Stimulated activated naive CD4-positive, alpha-beta T cell (primary cell): ENCODE data around the gene TRPM8.
A peak's percentile ranks its signal among the peaks of the same experiment; 100 is the strongest.

Experiments
- DNase-seq, 6 experiments: peaks; one replicate each; lab custom pipeline; 2025; lab: John Stamatoyannopoulos, UW

Gene TRPM8

DNA sequence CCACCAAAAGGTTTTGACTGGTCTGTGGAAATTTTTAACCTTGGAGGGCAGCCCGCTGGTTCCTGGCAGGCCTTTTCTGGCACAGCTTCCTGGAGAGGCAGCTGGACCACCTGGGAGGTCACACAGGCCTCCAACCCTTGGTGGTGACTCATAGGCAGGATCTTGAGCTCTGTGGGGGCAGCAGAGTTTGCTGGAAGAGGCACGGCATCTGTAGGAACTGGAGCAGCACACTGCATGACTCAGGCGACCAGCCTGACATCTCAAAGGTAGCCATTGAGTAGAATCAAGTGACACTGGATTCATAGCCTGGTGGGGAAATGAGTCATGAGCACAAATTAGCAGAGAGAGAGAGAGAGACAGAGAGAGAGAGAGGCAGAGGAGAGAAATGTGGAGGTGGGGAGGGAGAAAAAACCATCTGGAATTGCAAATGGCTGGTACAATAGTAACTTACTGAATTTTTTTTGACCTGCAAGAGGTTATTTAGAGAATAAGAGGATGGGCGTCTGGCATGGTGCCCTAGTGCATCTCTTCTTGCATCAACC lies 57.4 kb downstream of the TRPM8 start:
- DNase-seq, result no peak

GRCh38 chr2:233976087-233976486 lies 58.9 kb downstream of the TRPM8 start:
- no peak for DNase-seq

DNA sequence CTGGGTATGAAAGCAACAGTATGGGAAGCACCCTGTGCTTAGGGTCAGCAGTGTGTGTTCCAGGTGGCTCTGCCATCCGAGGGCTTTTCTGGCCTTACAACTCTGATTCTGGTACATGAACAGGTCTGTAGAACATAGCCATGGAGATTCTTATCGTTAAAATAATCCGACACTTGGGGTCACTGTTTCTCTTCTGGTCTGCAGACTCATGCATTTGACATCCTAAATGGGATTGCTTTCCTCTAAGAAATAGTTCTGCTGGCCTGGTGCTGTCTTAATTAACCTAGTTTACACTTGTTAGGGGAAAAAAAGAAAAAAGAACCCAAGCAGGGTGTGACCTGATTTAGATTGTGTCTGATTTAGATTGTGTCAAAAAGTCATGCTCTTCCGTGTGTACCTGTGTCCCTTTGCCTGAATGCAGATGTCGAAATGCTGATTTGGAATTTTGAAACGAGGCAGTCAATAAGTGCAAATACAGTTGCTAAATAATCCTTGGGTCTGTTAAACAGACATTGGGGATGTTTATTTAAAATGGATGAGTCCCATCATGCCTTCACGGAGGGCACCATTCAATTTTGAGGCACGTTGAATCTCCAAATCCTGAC lies 59.6 kb downstream of the TRPM8 start:
- DNase-seq, result peak in 2 of 6 experiments; percentile 51 to 65

DNA sequence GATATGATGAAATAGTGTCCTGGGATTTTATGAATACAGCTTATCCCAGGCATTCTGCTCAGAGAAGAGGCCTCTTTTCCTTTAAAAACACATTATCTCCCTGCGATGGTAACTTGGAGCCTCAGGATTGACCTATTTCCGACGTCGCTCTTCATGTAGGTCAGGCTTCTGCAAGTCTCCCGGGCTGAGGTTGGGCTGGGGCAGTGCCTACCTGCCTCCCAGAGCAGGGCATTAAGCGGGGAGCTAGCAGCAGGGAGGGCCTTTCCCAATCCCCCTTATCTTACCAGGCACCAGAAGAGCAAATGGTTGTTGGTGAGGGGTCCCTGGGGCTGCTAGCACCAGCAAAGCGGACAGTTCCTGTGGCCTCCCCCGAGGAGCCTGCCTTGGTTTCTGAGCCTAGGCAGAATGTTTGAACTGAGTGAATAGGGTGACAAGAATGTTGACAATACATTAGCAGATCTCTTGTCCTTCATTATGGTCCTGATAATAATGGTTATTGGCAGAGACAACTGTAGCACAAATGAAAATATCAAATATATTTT lies 60.2 kb downstream of the TRPM8 start:
- no peak for DNase-seq

DNA sequence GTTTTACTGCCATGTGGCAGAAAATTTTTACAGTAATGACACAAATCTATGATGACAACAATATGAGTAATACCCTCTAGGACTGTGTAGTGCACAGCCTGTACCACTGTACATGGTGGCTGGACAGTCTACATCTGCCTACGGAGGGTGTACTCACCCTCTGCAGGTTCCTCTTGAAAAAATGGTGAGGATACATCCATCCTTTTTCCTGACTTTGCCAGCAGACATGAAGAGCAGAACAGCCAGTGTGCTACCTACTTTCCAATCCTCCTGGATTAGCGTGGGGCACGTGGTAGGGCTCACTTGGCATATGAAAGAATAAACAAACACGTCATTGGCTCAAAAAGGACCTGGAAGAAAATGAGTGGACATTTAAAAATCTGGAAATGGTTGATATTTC lies 62.6 kb downstream of the TRPM8 start:
- DNase-seq, result no peak

GRCh38 chr2:233980955-233981561 lies 63.9 kb downstream of the TRPM8 start:
- DNase-seq, result no peak

GRCh38 chr2:233981574-233982420 lies 64.6 kb downstream of the TRPM8 start:
- no peak for DNase-seq

DNA sequence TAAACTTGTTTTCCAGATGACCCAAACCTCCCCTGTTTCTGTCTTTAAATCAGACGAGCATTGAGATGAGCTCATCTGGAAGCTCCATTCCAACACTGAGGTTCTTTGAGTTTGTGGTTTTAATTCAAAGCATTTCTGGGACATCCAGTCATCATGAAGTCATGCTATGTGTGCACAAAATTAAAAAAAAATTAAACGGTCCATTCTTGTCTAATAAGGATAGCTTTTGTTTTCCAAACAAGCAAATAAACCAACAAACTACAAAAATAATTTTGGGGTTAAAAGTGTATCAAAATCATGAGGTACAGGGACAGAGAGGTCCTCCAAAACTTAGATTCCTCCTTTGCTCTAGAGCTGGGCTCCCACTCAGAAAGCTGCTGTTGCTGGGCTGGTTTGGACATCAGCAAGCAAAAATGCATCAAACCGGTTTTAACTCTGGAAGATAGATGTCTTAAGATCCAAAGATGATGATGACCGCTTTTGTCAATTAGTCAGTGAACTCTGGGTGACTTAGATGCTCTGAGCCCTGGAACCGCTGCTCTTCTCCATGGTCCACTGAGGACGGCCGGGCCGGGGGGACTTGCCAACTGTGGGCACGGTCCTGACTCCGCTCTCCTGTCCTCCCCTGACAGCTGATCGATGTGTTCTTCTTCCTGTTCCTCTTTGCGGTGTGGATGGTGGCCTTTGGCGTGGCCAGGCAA lies 65.4 kb downstream of the TRPM8 start:
- no peak for DNase-seq

DNA sequence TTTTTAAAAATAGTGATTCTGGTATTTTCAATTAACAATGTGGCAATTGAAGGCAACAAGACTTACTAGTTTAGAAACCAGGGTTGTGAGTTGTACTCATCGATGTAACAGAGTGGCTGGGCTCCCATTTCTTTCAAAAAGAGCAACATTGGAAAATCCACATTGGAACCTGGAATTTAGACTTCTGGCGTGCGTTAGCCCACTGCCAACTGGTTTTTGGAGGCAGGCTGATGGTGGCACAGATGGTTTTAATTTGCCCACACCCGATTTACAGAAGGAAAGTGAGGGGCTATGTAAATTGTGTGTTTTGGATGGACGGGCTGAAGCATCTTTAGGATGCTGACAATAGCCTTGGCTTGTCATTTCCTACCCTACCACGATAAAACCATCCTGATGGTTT lies 66.3 kb downstream of the TRPM8 start:
- no peak for DNase-seq

GRCh38 chr2:233988581-233988980 lies 71.4 kb downstream of the TRPM8 start:
- DNase-seq, result no peak

DNA sequence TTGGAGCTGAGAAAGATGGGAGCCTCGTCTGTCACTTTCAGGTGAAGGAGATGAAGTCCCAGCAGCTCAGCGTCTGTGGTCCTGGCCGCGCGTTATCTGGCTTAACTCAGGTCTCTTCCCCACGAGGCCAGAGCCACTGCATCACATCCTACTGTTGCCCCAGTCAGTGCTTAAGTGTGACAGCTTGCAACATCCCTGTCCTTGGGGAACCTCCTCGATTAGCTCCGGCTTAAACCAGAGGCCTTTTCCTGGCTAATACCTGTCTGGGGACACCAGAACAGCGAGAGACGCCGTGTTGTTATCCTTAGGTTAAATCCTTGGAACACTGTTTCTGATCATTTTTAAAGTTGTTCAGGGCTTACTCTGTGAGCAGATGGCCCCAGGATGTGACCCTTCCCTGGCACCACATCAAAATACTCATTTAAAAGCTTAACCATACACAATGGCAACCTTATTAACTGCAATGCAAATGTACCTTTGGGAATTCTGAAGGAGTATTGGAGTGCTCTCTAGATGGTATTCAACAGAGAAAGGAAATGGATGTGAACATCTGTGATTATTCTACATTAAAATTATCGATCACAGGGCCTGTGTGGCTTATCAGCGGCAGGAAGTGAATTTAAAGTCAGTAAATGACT lies 72.2 kb downstream of the TRPM8 start:
- DNase-seq, result no peak

DNA sequence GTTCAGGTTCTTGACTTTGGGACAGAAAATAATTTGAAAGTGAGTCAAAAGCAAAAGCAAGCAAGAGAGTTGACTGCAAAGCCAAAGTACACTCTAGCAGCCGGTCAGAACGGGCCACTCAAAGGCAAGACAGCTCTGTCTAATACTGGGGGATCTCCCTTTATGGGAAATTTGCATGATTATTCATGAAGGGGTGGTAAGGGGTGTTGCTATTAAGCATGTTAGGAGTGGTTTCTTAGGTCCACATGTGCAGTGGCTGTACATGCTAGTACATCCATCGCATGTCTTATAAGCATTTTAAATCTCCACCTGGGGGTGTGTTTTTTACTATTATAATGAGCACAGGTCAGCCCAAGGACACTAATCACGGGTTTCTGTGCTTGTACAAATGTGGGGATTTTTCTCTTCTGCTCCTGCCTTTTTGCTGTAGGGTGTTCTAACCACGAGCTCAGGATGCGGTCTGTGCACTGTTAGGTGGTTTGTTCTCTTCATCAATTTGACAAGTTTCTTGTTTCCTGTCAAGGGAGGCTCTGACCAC lies 73.2 kb downstream of the TRPM8 start:
- DNase-seq, result peak in 5 of 6 experiments; percentile 8 to 81 (median 75)

DNA sequence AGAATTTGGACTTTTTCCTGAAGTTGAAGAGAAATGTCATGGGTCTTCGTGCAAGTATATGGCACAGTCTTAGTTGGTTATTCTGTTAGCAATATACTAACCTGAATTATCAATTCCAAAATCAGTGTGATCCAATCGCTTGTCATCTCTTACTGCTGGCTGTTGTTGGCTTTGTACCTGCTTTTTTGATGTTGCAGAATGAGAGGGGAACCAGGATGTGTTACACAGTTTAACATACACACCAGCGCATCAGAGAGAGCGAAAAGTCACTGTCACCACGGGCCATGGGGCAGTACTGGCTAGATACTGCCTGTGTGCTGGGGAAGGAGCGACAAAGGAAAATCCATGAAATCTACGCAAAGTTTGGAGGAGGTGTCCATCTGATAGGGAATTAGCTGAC lies 74.0 kb downstream of the TRPM8 start:
- DNase-seq, result peak in 1 of 6 experiments; percentile 41

DNA sequence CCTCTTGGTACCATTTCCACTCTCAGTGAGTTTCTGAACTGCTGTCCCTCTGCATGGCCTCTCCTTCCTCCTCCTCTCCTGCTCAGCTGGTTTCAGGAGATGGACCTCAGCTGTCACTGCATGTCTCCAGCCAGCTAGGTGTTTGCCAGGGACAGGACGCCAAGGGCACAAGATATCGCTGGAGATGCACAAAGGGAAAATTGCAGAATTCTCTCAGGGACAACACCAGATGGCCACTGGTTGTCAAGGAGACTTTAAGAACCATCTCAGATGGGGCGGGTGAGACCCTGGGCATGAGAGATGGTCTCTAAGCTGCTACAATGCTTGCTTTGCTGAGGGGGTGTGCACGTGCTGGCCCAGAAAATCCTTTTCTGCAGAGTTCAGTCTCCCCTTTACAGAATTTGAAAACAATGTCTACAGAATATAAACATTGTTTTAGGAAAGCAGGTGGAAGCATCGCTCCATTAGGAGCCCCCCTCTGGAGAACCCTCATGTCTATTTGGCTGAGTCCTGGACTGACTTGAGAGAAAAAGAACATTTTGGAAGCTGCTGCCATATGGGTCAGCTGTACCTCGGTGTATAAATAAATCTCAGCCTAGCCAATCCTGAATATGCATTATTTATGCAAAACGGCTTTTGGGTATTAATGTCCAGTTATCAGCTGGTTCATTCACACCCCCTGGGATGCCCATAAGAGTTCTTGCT lies 75.5 kb downstream of the TRPM8 start:
- DNase-seq, result no peak

DNA sequence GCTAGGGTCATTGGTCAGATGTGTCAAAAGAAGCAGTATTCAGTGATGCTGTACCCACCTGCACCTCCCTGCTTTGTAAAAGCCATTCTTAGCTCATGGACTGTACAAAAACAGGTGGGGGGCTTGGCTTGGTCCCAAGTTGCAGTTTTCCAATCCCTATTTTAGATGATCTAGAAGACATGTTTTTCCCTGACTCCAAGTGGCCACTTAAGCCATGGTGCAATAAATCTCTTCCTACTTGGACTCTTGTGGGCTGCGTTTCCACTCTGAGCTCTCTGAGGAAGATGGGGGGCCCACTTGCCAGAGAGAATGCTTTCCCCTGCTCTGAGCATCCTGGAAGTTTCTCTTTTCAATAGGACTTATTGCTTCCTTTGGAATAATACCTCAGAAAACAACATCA lies 76.3 kb downstream of the TRPM8 start:
- no peak for DNase-seq

DNA sequence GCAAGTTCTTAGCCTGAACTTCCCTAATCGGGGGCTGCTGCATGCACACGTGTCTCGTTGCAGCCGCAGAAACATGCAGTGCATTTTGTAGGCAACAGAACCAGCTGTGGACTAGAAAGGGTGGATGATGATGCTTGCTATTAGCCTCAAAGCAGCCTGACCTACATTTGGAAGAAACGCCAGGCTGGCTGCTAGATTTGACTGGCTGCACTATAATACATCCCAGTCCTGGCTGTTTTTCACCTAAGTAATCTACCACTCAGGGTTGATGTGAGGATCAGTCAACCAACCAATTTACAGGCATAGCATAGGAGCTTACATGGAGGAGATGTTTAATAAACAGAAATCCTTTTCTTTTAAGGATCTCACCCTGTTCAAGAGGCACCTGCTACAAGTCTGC lies 77.0 kb downstream of the TRPM8 start:
- DNase-seq, result no peak

GRCh38 chr2:233996000-233996399 lies 78.8 kb downstream of the TRPM8 start:
- no peak for DNase-seq

- DNase-seq, result no peak
Measured at GRCh38 chr2:233996461-233996860, 79.3 kb downstream of the TRPM8 start.

GRCh38 chr2:233997707-233998106 lies 80.5 kb downstream of the TRPM8 start:
- DNase-seq, result no peak

- no peak for DNase-seq
Measured at GRCh38 chr2:233999182-233999581, 82.0 kb downstream of the TRPM8 start.
